Measurements from ENCODE around the gene WSB1. TPM values are rescaled to one million over a fixed set of nuclear protein-coding genes. Genes with fewer than 3 reads are reported as not detected.
"Not testable (repeated sequence)": the region's sequence is repeated elsewhere in the genome, so short reads cannot be mapped to it uniquely, and the experiment has no call there.

WSB1 gene
- total RNA-seq, 1 donor from 2014 or later, result 125 TPM

- no peak for ATAC-seq (ENCODE audit: low read depth)
Observed at GRCh38 chr17:27247071-27247957, 46.6 kb upstream of the WSB1 start.

GRCh38 chr17:27247958-27248342 is 46.0 kb upstream of the WSB1 start:
- ATAC-seq (ENCODE audit: low read depth), result no peak
- intact Hi-C loops (cut with micrococcal nuclease), result no loop called here
- no peaks in the 10 kb centered on the region for H3K9me3 Mint-ChIP-seq
- H3K27ac Mint-ChIP-seq, result no peak overlapping the region
- no peaks in the 10 kb centered on the region for H3K36me3 Mint-ChIP-seq (ENCODE audit: low read depth)
- TF ChIP-seq CTCF (IDR thresholded peaks at IDR 0.05), result no peak
- H3K27me3 Mint-ChIP-seq, result no peaks in the 10 kb centered on the region
- DNase-seq, result no peak
- ChIA-PET CTCF (interaction anchor here (1.2 kb wide), 1 partner anchor 85 kb away, joined by 3 read pairs; no protein-coding TSS in a partner anchor), POLR2A (no interaction called here)
- no peak overlapping the region for H3K4me3 Mint-ChIP-seq
- peaks cover 14% of the 10 kb centered on the region for H3K4me1 Mint-ChIP-seq

More at GRCh38 chr17:27247071-27247957, 46.6 kb upstream of the WSB1 start:
- H3K36me3 Mint-ChIP-seq (ENCODE audit: low read depth), result no peaks in the 10 kb centered on the region
- H3K27me3 Mint-ChIP-seq, result no peaks in the 10 kb centered on the region
- CTCF ChIA-PET, result interaction anchor here (1.2 to 4.0 kb wide), 3 partner anchors 47 to 354 kb away, joined by 3 to 51 read pairs (median 18); partner anchors contain the start of gene WSB1
- no peaks in the 10 kb centered on the region for H3K9me3 Mint-ChIP-seq
- TF ChIP-seq CTCF (IDR thresholded peaks at IDR 0.05), result no peak
- H3K4me3 Mint-ChIP-seq, result no peak overlapping the region
- intact Hi-C loops (cut with micrococcal nuclease), result no loop called here
- peaks cover 14% of the 10 kb centered on the region for H3K4me1 Mint-ChIP-seq
- POLR2A ChIA-PET, result no interaction called here
- no peak overlapping the region for H3K27ac Mint-ChIP-seq
- no peak for DNase-seq

- DNase-seq, POLR2A ChIA-PET, CTCF ChIA-PET: not testable (repeated sequence)
Observed at GRCh38 chr17:27250791-27251190, 43.1 kb upstream of the WSB1 start.

GRCh38 chr17:27254802-27255201 is 39.1 kb upstream of the WSB1 start:
- ATAC-seq (ENCODE audit: low read depth); H3K27ac Mint-ChIP-seq; POLR2A ChIA-PET; DNase-seq; H3K27me3 Mint-ChIP-seq; H3K36me3 Mint-ChIP-seq (ENCODE audit: low read depth); H3K4me3 Mint-ChIP-seq; H3K9me3 Mint-ChIP-seq; CTCF ChIA-PET; intact Hi-C loops (cut with micrococcal nuclease); H3K4me1 Mint-ChIP-seq: not testable (repeated sequence)

More at GRCh38 chr17:27250791-27251190, 43.1 kb upstream of the WSB1 start:
- H3K27me3 Mint-ChIP-seq; H3K9me3 Mint-ChIP-seq; H3K4me3 Mint-ChIP-seq; ATAC-seq (ENCODE audit: low read depth); H3K36me3 Mint-ChIP-seq (ENCODE audit: low read depth); H3K4me1 Mint-ChIP-seq; H3K27ac Mint-ChIP-seq; intact Hi-C loops (cut with micrococcal nuclease): not testable (repeated sequence)

GRCh38 chr17:27256225-27257030 is 37.5 kb upstream of the WSB1 start:
- no peaks in the 10 kb centered on the region for H3K36me3 Mint-ChIP-seq (ENCODE audit: low read depth)
- CTCF ChIA-PET, result no interaction called here
- H3K27me3 Mint-ChIP-seq, result no peaks in the 10 kb centered on the region
- TF ChIP-seq CTCF (IDR thresholded peaks at IDR 0.05), result no peak
- POLR2A ChIA-PET, result interaction anchor here (1.1 kb wide), 1 partner anchor 38 kb away, joined by 3 read pairs; the partner anchor contains the start of gene WSB1
- H3K9me3 Mint-ChIP-seq, result no peaks in the 10 kb centered on the region
- intact Hi-C loops (cut with micrococcal nuclease), result no loop called here
- H3K4me3 Mint-ChIP-seq, result no peak overlapping the region
- H3K4me1 Mint-ChIP-seq, result peaks cover 5% of the 10 kb centered on the region
- ATAC-seq (ENCODE audit: low read depth) (no peak), DNase-seq (no peak)
- H3K27ac Mint-ChIP-seq, result no peak overlapping the region

GRCh38 chr17:27257031-27257357 is 36.9 kb upstream of the WSB1 start:
- H3K4me1 Mint-ChIP-seq, result peaks cover 5% of the 10 kb centered on the region
- ChIA-PET POLR2A (interaction anchor here (1.1 kb wide), 1 partner anchor 38 kb away, joined by 3 read pairs; the partner anchor contains the start of gene WSB1), CTCF (interaction anchor here (1.2 kb wide), 1 partner anchor 11 kb away, joined by 3 read pairs; no protein-coding TSS in a partner anchor)
- no peak overlapping the region for H3K27ac Mint-ChIP-seq
- no peak for TF ChIP-seq CTCF (IDR thresholded peaks at IDR 0.05)
- DNase-seq, result no peak
- intact Hi-C loops (cut with micrococcal nuclease), result no loop called here
- ATAC-seq (ENCODE audit: low read depth), result no peak
- H3K27me3 Mint-ChIP-seq, result no peaks in the 10 kb centered on the region
- H3K4me3 Mint-ChIP-seq, result no peak overlapping the region
- H3K9me3 Mint-ChIP-seq, result no peaks in the 10 kb centered on the region
- H3K36me3 Mint-ChIP-seq (ENCODE audit: low read depth), result no peaks in the 10 kb centered on the region

All from activated B cell treated with CpG ODN at 0.5 μM for 24 hours (primary cell).